ENCODE data around the gene IDH2. TPM values are rescaled to one million over a fixed set of nuclear protein-coding genes. Genes with fewer than 3 reads are reported as not detected.
A peak's percentile ranks its signal among the peaks of the same experiment; 100 is the strongest.

IDH2 gene
- total RNA-seq, 1 experiment from 2014 or later = 53.3 TPM

DNA sequence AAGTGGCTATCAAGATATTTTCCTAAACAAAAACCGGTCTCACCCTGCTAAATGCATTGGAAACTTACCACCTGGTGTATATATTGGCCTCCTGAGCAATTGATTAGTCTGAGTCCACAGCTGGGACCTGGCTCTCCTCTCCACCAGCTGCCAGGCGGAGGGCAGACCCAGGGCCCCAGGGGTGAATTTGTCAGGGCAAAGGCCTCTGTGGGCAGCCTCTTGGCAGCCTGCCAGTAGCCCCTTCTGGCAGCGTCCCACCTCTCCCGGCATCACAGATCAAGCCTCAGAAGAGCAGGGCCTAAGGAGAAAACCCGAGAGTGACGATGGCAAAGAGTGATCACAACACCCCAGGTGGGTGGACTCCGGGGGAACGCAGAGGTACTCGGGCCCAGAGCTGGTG is 43.0 kb upstream of the IDH2 start:
- Mint-ChIP-seq H3K36me3 (no peaks in the 10 kb centered on the region), H3K27me3 (ENCODE audit: low read depth) (peaks cover 7% of the 10 kb centered on the region), H3K4me1 (peaks cover 19% of the 10 kb centered on the region), H3K4me3 (no peak overlapping the region), H3K9me3 (no peaks in the 10 kb centered on the region), H3K27ac (no peak overlapping the region; the same call in 1 of the 2 replicates)
- DNase-seq (ENCODE audit: low spot score) = no peak
- no peak for ATAC-seq
- no peak for TF ChIP-seq IRF2 (CRISPR knock-in tag; IDR thresholded peaks at IDR 0.05; ENCODE audit: borderline replicate concordance, low read depth)
- TF ChIP-seq CBFB (CRISPR knock-in tag; IDR thresholded peaks at IDR 0.05; ENCODE audit: low read depth) = no peak
- TF ChIP-seq, protein P1, sequence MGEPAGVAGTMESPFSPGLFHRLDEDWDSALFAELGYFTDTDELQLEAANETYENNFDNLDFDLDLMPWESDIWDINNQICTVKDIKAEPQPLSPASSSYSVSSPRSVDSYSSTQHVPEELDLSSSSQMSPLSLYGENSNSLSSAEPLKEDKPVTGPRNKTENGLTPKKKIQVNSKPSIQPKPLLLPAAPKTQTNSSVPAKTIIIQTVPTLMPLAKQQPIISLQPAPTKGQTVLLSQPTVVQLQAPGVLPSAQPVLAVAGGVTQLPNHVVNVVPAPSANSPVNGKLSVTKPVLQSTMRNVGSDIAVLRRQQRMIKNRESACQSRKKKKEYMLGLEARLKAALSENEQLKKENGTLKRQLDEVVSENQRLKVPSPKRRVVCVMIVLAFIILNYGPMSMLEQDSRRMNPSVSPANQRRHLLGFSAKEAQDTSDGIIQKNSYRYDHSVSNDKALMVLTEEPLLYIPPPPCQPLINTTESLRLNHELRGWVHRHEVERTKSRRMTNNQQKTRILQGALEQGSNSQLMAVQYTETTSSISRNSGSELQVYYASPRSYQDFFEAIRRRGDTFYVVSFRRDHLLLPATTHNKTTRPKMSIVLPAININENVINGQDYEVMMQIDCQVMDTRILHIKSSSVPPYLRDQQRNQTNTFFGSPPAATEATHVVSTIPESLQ (CRISPR knock-in tag; IDR thresholded peaks at IDR 0.05) = no peak
- ChIA-PET POLR2A (interaction anchor here (0.7 kb wide), 1 partner anchor 391 kb away, joined by 4 read pairs; no protein-coding TSS in a partner anchor), CTCF (interaction anchor here (7.6 kb wide), 1 partner anchor 76 kb away, joined by 110 read pairs; no protein-coding TSS in a partner anchor)

DNA sequence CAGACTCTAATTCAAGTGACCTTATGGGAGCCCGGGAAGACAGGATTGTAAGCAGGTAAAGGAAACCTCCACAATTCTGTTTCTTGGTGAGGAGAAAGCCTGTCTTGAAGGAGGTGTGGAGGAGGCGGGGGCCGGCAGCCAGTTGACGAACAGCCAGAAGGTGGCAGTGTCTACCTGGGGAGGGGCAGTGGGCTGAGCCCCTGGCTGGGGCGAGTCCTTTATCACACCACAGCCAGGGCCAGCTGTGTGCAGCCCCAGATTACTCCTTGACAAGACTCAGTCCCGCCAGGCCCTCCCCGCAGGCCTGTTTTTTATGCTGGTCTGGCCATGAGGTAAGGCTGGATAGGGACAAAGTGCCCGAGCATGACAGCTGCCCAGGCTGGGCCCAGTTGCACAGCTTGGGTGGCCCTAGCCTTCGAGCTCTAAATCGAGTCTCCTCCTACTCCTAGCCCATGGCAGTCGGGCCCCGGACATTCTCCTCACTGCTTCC is 40.9 kb upstream of the IDH2 start:
- ChIA-PET CTCF (interaction anchor here (0.5 to 7.6 kb wide), 40 partner anchors 8 to 742 kb away, joined by 3 to 110 read pairs (median 4); partner anchors contain the start of genes ANPEP, CIB1, GDPGP1 and IDH2), POLR2A (interaction anchor here (0.8 to 1.4 kb wide), 4 partner anchors 17 to 90 kb away, joined by 3 to 4 read pairs (median 4); partner anchors contain the start of gene CIB1)
- Mint-ChIP-seq H3K27me3 (ENCODE audit: low read depth) (peaks cover 5% of the 10 kb centered on the region; the same call in 1 of the 2 replicates), H3K27ac (no peak overlapping the region), H3K36me3 (peaks cover 6% of the 10 kb centered on the region), H3K4me3 (no peak overlapping the region), H3K9me3 (peaks cover 11% of the 10 kb centered on the region), H3K4me1 (peaks cover 10% of the 10 kb centered on the region)
- ATAC-seq (peak; percentile 99), DNase-seq (ENCODE audit: low spot score) (peak; percentile 92)
- TF ChIP-seq, protein P2, sequence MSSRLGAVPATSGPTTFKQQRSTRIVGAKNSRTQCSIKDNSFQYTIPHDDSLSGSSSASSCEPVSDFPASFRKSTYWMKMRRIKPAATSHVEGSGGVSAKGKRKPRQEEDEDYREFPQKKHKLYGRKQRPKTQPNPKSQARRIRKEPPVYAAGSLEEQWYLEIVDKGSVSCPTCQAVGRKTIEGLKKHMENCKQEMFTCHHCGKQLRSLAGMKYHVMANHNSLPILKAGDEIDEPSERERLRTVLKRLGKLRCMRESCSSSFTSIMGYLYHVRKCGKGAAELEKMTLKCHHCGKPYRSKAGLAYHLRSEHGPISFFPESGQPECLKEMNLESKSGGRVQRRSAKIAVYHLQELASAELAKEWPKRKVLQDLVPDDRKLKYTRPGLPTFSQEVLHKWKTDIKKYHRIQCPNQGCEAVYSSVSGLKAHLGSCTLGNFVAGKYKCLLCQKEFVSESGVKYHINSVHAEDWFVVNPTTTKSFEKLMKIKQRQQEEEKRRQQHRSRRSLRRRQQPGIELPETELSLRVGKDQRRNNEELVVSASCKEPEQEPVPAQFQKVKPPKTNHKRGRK (CRISPR knock-in tag; IDR thresholded peaks at IDR 0.05; ENCODE audit: borderline replicate concordance) = no peak
- TF ChIP-seq, protein P3, sequence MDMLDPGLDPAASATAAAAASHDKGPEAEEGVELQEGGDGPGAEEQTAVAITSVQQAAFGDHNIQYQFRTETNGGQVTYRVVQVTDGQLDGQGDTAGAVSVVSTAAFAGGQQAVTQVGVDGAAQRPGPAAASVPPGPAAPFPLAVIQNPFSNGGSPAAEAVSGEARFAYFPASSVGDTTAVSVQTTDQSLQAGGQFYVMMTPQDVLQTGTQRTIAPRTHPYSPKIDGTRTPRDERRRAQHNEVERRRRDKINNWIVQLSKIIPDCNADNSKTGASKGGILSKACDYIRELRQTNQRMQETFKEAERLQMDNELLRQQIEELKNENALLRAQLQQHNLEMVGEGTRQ (CRISPR knock-in tag; IDR thresholded peaks at IDR 0.05) = no peak
- TF ChIP-seq SP1 (CRISPR knock-in tag; conservative IDR thresholded peaks at IDR 0.05) = peak; percentile 40; the same call in 1 of the 2 replicates
- no peak for TF ChIP-seq SMAD3 (CRISPR knock-in tag; IDR thresholded peaks at IDR 0.05; ENCODE audit: borderline replicate concordance)
- TF ChIP-seq SMAD4 (CRISPR knock-in tag; IDR thresholded peaks at IDR 0.05) = no peak
- no peak for TF ChIP-seq ZNF263 (CRISPR knock-in tag; IDR thresholded peaks at IDR 0.05; ENCODE audit: low read depth)
- TF ChIP-seq, protein P4, sequence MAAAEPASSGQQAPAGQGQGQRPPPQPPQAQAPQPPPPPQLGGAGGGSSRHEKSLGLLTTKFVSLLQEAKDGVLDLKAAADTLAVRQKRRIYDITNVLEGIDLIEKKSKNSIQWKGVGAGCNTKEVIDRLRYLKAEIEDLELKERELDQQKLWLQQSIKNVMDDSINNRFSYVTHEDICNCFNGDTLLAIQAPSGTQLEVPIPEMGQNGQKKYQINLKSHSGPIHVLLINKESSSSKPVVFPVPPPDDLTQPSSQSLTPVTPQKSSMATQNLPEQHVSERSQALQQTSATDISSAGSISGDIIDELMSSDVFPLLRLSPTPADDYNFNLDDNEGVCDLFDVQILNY (CRISPR knock-in tag; IDR thresholded peaks at IDR 0.05) = no peak
- TF ChIP-seq RELA (CRISPR knock-in tag; IDR thresholded peaks at IDR 0.05; ENCODE audit: borderline replicate concordance) = no peak
- TF ChIP-seq, protein P5, sequence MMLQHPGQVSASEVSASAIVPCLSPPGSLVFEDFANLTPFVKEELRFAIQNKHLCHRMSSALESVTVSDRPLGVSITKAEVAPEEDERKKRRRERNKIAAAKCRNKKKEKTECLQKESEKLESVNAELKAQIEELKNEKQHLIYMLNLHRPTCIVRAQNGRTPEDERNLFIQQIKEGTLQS (CRISPR knock-in tag; conservative IDR thresholded peaks at IDR 0.05) = no peak
- TF ChIP-seq, protein P6, sequence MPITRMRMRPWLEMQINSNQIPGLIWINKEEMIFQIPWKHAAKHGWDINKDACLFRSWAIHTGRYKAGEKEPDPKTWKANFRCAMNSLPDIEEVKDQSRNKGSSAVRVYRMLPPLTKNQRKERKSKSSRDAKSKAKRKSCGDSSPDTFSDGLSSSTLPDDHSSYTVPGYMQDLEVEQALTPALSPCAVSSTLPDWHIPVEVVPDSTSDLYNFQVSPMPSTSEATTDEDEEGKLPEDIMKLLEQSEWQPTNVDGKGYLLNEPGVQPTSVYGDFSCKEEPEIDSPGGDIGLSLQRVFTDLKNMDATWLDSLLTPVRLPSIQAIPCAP (CRISPR knock-in tag; IDR thresholded peaks at IDR 0.05) = no peak
- TF ChIP-seq, protein P7, sequence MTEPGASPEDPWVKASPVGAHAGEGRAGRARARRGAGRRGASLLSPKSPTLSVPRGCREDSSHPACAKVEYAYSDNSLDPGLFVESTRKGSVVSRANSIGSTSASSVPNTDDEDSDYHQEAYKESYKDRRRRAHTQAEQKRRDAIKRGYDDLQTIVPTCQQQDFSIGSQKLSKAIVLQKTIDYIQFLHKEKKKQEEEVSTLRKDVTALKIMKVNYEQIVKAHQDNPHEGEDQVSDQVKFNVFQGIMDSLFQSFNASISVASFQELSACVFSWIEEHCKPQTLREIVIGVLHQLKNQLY (CRISPR knock-in tag; IDR thresholded peaks at IDR 0.05) = no peak
- TF ChIP-seq, protein P8, sequence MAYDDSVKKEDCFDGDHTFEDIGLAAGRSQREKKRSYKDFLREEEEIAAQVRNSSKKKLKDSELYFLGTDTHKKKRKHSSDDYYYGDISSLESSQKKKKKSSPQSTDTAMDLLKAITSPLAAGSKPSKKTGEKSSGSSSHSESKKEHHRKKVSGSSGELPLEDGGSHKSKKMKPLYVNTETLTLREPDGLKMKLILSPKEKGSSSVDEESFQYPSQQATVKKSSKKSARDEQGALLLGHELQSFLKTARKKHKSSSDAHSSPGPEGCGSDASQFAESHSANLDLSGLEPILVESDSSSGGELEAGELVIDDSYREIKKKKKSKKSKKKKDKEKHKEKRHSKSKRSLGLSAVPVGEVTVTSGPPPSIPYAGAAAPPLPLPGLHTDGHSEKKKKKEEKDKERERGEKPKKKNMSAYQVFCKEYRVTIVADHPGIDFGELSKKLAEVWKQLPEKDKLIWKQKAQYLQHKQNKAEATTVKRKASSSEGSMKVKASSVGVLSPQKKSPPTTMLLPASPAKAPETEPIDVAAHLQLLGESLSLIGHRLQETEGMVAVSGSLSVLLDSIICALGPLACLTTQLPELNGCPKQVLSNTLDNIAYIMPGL (CRISPR knock-in tag; IDR thresholded peaks at IDR 0.05) = peak; percentile 55; the same call in 1 of the 2 replicates
- TF ChIP-seq ZNF121 (CRISPR knock-in tag; IDR thresholded peaks at IDR 0.05) = 0 out of 2 replicates have a peak, but pooled peaks have one; percentile 23
- TF ChIP-seq, protein P9, sequence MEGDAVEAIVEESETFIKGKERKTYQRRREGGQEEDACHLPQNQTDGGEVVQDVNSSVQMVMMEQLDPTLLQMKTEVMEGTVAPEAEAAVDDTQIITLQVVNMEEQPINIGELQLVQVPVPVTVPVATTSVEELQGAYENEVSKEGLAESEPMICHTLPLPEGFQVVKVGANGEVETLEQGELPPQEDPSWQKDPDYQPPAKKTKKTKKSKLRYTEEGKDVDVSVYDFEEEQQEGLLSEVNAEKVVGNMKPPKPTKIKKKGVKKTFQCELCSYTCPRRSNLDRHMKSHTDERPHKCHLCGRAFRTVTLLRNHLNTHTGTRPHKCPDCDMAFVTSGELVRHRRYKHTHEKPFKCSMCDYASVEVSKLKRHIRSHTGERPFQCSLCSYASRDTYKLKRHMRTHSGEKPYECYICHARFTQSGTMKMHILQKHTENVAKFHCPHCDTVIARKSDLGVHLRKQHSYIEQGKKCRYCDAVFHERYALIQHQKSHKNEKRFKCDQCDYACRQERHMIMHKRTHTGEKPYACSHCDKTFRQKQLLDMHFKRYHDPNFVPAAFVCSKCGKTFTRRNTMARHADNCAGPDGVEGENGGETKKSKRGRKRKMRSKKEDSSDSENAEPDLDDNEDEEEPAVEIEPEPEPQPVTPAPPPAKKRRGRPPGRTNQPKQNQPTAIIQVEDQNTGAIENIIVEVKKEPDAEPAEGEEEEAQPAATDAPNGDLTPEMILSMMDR (IDR thresholded peaks at IDR 0.05) = peak; percentile 62; the same call in 1 of the 2 replicates
- TF ChIP-seq, protein P10, sequence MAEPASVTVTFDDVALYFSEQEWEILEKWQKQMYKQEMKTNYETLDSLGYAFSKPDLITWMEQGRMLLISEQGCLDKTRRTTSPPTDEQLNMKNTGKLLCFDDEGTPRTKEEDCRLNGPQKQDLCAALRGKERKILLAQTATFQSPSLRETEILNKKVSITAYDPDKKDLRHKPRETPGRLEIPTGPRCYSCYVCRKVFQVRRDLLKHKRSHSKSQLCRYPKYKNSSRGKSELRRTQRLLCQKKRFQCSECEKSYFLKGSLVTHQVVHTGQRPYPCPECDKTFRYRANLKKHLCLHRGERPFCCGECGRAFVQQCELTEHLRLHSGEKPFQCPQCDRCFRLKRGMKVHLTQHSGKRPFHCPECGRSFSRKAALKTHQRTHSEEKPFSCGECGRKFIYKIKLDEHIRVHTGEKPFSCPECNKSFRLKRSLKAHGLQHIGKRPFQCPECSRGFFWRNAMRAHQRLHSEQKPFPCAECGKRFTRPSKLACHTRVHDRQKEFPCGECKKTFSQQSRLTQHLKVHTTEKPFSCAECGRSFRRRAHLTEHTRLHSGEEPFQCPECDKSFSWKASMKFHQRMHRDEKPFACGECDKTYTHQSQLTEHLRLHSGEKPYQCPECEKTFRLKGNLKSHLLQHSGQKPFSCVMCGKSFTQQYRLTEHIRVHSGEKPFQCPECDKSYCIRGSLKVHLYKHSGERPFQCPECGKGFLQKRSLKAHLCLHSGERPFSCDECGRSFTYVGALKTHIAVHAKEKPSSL (CRISPR knock-in tag; conservative IDR thresholded peaks at IDR 0.05) = no peak
- TF ChIP-seq, protein P11, sequence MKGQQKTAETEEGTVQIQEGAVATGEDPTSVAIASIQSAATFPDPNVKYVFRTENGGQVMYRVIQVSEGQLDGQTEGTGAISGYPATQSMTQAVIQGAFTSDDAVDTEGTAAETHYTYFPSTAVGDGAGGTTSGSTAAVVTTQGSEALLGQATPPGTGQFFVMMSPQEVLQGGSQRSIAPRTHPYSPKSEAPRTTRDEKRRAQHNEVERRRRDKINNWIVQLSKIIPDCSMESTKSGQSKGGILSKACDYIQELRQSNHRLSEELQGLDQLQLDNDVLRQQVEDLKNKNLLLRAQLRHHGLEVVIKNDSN (CRISPR knock-in tag; IDR thresholded peaks at IDR 0.05) = no peak
